Suprapubic skin (tissue), 4 donors: ENCODE results near the gene FAM219A.

Experiments used
- CTCF ChIP-seq, 2 donors: fragments of 200-600 bp in 1 of 2; fragments of 450-650 bp in 1 of 2; sonication (generic) in 1 of 2; IDR thresholded peaks; one replicate each; pipeline ENCODE4 v1.5.1; 2016 to 2019; ENCODE audit warnings: antibody characterized with exemption in 2 of 2, mild to moderate bottlenecking in 1 of 2, moderate library complexity in 1 of 2
- POLR2A ChIP-seq, 2 donors: fragments of 450-650 bp; IDR thresholded peaks; one replicate each; pipeline ENCODE4 v1.6.1; 2017; ENCODE audit warnings: antibody characterized with exemption in 2 of 2, mild to moderate bottlenecking in 2 of 2, moderate library complexity in 2 of 2
- POLR2AphosphoS5 ChIP-seq, 3 donors: sonication (generic); formaldehyde crosslinking; IDR thresholded peaks; one replicate each; pipeline ENCODE4 v1.6.1; 2017; ENCODE audit warnings: antibody characterized with exemption in 3 of 3

DNA sequence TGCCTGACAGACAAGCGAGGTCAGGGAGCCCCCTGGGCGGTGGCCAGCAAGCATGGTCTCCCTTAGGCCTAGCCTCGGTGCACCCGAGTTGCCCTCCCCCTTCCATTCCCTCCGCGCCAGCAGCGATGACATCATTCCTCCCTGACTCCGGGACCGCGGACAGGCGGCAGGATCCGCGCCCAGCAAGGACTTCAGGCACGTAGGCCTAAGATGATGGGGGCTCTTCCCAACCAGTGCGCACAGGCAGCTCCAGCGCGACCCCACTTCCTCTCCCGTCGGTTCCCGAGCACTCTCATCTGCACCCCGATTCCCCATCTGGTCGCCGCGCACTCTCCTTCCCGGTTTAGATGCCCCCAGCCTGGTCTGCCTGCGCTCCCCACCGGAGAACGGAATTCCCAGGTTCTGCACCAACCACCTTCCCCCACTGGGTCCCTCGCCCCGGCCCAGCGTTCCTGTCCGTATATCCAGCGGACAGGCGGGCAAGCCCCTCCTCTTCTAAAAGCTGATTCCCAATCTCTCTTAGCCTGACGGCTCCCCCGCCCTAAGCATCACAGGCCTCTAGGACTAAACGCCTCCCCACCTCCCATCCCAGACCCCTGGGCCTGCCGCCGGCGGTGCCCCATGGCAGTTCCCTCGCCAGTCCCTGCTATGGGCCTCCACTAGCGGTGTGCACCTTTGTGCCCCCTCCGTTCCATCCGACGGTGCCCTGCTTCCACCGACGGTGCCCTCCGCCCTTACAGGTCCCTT lies 931 bp downstream of the FAM219A start:
- TF ChIP-seq POLR2A (IDR thresholded peaks at IDR 0.05) (no peak), CTCF (IDR thresholded peaks at IDR 0.05) (no peak), POLR2AphosphoS5 (IDR thresholded peaks at IDR 0.05) (no peak)
